MM.1S (cell line): ENCODE measurements around the gene MET.

Experiments
- EZH2 ChIP-seq: fragments of 300-600 bp; sonication (generic); optimal IDR thresholded peaks from 2 replicates; pipeline ENCODE3; 2017; ENCODE audit warnings: low read depth, mild to moderate bottlenecking, antibody characterized with exemption, low read length, mixed read lengths
- TF ChIP-seq, protein P1 (sequence below): fragments of 300-600 bp; sonication (generic); IDR thresholded peaks from 2 replicates; pipeline ENCODE4 v1.5.1; 2016; ENCODE audit warnings: antibody characterized with exemption, low read length, mixed read lengths

DNA sequence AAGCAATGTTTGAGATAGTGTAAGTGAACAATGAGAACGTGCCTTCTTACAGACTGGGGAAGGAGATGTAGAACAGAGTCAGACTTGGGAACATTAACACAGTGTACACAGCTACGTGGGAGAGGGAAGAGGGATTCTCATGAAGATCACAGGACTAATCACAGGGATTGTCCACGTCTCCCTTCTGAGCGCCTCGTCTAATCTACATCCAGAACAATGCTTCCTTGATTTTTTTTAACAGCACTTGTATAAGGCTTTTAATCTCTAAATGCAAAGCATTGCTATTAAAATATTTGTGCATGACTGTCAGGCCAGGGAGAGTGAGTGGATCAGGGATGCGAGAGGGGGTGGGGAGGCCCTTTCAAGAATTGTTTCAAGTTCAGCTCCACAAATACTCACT lies 62.7 kb downstream of the MET start:
- no peak for TF ChIP-seq EZH2
- TF ChIP-seq, protein P1, sequence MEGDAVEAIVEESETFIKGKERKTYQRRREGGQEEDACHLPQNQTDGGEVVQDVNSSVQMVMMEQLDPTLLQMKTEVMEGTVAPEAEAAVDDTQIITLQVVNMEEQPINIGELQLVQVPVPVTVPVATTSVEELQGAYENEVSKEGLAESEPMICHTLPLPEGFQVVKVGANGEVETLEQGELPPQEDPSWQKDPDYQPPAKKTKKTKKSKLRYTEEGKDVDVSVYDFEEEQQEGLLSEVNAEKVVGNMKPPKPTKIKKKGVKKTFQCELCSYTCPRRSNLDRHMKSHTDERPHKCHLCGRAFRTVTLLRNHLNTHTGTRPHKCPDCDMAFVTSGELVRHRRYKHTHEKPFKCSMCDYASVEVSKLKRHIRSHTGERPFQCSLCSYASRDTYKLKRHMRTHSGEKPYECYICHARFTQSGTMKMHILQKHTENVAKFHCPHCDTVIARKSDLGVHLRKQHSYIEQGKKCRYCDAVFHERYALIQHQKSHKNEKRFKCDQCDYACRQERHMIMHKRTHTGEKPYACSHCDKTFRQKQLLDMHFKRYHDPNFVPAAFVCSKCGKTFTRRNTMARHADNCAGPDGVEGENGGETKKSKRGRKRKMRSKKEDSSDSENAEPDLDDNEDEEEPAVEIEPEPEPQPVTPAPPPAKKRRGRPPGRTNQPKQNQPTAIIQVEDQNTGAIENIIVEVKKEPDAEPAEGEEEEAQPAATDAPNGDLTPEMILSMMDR: no peak
